ENCODE data around the gene PTPRD.

DNA sequence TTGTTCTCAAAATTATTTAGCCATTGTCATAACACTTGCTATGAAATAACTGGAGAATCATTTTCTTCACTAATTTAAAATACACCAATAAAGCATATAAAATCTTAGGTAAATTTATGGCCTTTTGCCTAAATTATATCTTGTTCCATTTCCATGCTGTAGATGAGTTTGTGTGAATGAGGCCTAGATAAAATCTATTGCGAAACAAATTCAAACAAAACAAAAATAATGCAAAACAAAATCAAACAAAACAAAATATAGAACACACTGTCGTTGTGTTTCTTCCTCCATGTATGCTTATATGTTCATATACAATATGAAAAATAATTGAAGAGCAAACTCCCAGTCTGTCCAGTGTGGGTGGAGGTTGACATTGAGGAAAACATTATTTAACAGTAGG is 1020.7 kb downstream of the PTPRD start:
- TF ChIP-seq, protein P1, sequence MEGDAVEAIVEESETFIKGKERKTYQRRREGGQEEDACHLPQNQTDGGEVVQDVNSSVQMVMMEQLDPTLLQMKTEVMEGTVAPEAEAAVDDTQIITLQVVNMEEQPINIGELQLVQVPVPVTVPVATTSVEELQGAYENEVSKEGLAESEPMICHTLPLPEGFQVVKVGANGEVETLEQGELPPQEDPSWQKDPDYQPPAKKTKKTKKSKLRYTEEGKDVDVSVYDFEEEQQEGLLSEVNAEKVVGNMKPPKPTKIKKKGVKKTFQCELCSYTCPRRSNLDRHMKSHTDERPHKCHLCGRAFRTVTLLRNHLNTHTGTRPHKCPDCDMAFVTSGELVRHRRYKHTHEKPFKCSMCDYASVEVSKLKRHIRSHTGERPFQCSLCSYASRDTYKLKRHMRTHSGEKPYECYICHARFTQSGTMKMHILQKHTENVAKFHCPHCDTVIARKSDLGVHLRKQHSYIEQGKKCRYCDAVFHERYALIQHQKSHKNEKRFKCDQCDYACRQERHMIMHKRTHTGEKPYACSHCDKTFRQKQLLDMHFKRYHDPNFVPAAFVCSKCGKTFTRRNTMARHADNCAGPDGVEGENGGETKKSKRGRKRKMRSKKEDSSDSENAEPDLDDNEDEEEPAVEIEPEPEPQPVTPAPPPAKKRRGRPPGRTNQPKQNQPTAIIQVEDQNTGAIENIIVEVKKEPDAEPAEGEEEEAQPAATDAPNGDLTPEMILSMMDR (IDR thresholded peaks at IDR 0.05) = no peak
- TF ChIP-seq POLR2A (IDR thresholded peaks at IDR 0.05) = no peak
